CD14-positive monocyte (primary cell): ENCODE data around the gene ACSM4. TPM values are rescaled to one million over a fixed set of nuclear protein-coding genes. Genes with fewer than 3 reads are reported as not detected.

ENCODE experiments used
- DNase-seq, 3 donors: peaks; one replicate each; pipeline ENCODE4 v3.0.0-alpha.2; 2011 to 2022
- H2AFZ ChIP-seq: 2 replicates; pipeline ENCODE4 v1.6.0; 2012; ENCODE audit warnings: mild to moderate bottlenecking, low read depth, low read length, inconsistent platforms; ENCODE audit not compliant: insufficient read depth, poor library complexity, severe bottlenecking
- H3K27ac ChIP-seq, 2 donors: 1 replicate in 1 of 2; 2 replicates in 1 of 2; pipeline ENCODE4 v1.5.1; 2012 to 2013; ENCODE audit warnings: low read length in 2 of 2, control low read depth in 1 of 2, inconsistent platforms in 1 of 2, low read depth in 1 of 2, mild to moderate bottlenecking in 1 of 2
- H3K27me3 ChIP-seq, 2 donors: one replicate each; pipeline versions ENCODE4 v1.6.0 to v1.6.1; 2011 to 2013; ENCODE audit warnings: low read length in 2 of 2; ENCODE audit not compliant: control insufficient read depth in 2 of 2, insufficient read depth in 2 of 2
- H3K36me3 ChIP-seq, 2 donors: replicated peaks in 1 of 2; 1 replicate in 1 of 2; 2 replicates in 1 of 2; pipeline versions ENCODE4 v1.5.1 to v1.6.1; 2012 to 2013; ENCODE audit warnings: low read length in 2 of 2, control low read depth in 1 of 2, inconsistent platforms in 1 of 2, mild to moderate bottlenecking in 1 of 2; ENCODE audit not compliant: insufficient read depth in 2 of 2, control insufficient read depth in 1 of 2
- H3K4me1 ChIP-seq, 2 donors: 1 replicate in 1 of 2; 2 replicates in 1 of 2; pipeline versions ENCODE4 v1.5.1 to v1.6.1; 2012 to 2013; ENCODE audit warnings: low read length in 2 of 2, control low read depth in 1 of 2, inconsistent platforms in 1 of 2, mild to moderate bottlenecking in 1 of 2, moderate library complexity in 1 of 2; ENCODE audit not compliant: insufficient read depth in 2 of 2, control insufficient read depth in 1 of 2
- H3K4me2 ChIP-seq: replicated peaks from 2 replicates; pipeline ENCODE3; 2012; ENCODE audit warnings: low read length, moderate library complexity, mild to moderate bottlenecking; ENCODE audit not compliant: poor library complexity, severe bottlenecking; ENCODE audit errors: extremely low read depth
- H3K4me3 ChIP-seq, 3 experiments: fragments of 200-600 bp in 1 of 3; sonication (generic) in 1 of 3; replicated peaks in 1 of 3; 1 replicate in 2 of 3; 2 replicates in 1 of 3; pipeline ENCODE4 v1.5.1; 2011 to 2013; ENCODE audit warnings: low read length in 3 of 3, mild to moderate bottlenecking in 3 of 3, control low read depth in 2 of 3, low read depth in 2 of 3, inconsistent platforms in 1 of 3, moderate library complexity in 1 of 3
- H3K79me2 ChIP-seq: 2 replicates; pipeline ENCODE4 v1.6.0; 2012; ENCODE audit warnings: mild to moderate bottlenecking, control low read depth, inconsistent platforms, low read length, moderate library complexity; ENCODE audit not compliant: insufficient read depth
- H3K9ac ChIP-seq: 2 replicates; pipeline ENCODE4 v1.6.0; 2017; ENCODE audit warnings: low read length, mild to moderate bottlenecking; ENCODE audit not compliant: insufficient read depth, poor library complexity, severe bottlenecking
- H3K9me3 ChIP-seq, 2 donors: replicated peaks in 1 of 2; 1 replicate in 1 of 2; 2 replicates in 1 of 2; pipeline versions ENCODE4 v1.5.1 to v1.6.1; 2012 to 2013; ENCODE audit warnings: low read length in 2 of 2, control low read depth in 1 of 2; ENCODE audit not compliant: control insufficient read depth in 1 of 2, insufficient read depth in 1 of 2
- H4K20me1 ChIP-seq: 2 replicates; pipeline ENCODE4 v1.6.0; 2012; ENCODE audit warnings: mild to moderate bottlenecking, low read length, control low read depth, moderate library complexity; ENCODE audit not compliant: insufficient read depth
- H3K27ac Mint-ChIP-seq, 7 donors: one replicate each; pipeline ENCODE4 v1.8.0; 2020; ENCODE audit warnings: mild to moderate bottlenecking in 7 of 7, mixed read lengths in 7 of 7, moderate library complexity in 6 of 7, inconsistent platforms in 2 of 7
- H3K27me3 Mint-ChIP-seq, 3 donors: one replicate each; pipeline ENCODE4 v1.8.0; 2021 to 2022; ENCODE audit warnings: low read depth in 3 of 3, mild to moderate bottlenecking in 3 of 3, mixed read lengths in 3 of 3, moderate library complexity in 3 of 3, inconsistent platforms in 1 of 3
- H3K36me3 Mint-ChIP-seq, 2 donors: one replicate each; pipeline ENCODE4 v1.8.0; 2020; ENCODE audit warnings: mixed read lengths in 2 of 2, inconsistent platforms in 1 of 2, mild to moderate bottlenecking in 1 of 2
- H3K4me1 Mint-ChIP-seq: one replicate; pipeline ENCODE4 v1.8.0; 2020; ENCODE audit warnings: mild to moderate bottlenecking, mixed read lengths
- H3K4me3 Mint-ChIP-seq, 2 donors: one replicate each; pipeline ENCODE4 v1.8.0; 2020; ENCODE audit warnings: mild to moderate bottlenecking in 2 of 2, mixed read lengths in 2 of 2, moderate library complexity in 1 of 2
- H3K9me3 Mint-ChIP-seq, 7 donors: one replicate each; pipeline ENCODE4 v1.8.0; 2020 to 2022; ENCODE audit warnings: mixed read lengths in 7 of 7, mild to moderate bottlenecking in 6 of 7, moderate library complexity in 6 of 7, inconsistent platforms in 2 of 7
- CTCF ChIP-seq: fragments of 200-600 bp; IDR thresholded peaks from one replicate; pipeline ENCODE4 v1.8.0; 2022; ENCODE audit warnings: antibody characterized with exemption, mild to moderate bottlenecking
- WGBS: methylation state at CpG from one replicate; pipeline ENCODE4 v1.1.5; 2013; ENCODE audit warnings: missing lambda C conversion rate; ENCODE audit not compliant: insufficient coverage; 5-methylcytosine and 5-hydroxymethylcytosine counted together
- intact Hi-C, 2 donors: fragments of 100-400 bp; cut with micrococcal nuclease; formaldehyde crosslinking; loops; one replicate each; pipeline versions ENCODE4 v1.15.0 to v1.15.1; 2023
- polyA plus RNA-seq, 3 donors: library from polyadenylated mRNA; depleted of rRNA in 1 of 3; unstranded in 2 of 3; stranded (reverse) in 1 of 3; fragments of 300-500 nt in 2 of 3; fragments of >200 nt in 1 of 3; fragmentation: Illumina TruSeq in 2 of 3; gene quantifications; 1 replicate in 2 of 3; 2 replicates in 1 of 3; pipeline ENCODE4 v1.2.3, GENCODE V29; 2012 to 2021

Gene ACSM4
- polyA plus RNA-seq, 3 donors = not detected

- Histone ChIP-seq H3K9ac (no peak overlapping the region), H3K27me3 (no peaks in the 10 kb centered on the region), H3K9me3 (no peaks in the 10 kb centered on the region), H3K4me2 (no peak overlapping the region), H3K4me1 (peaks cover 3 to 5% of the 10 kb centered on the region in 2 donors), H2AFZ (no peak overlapping the region), H3K4me3 (no peak overlapping the region), H3K36me3 (no peaks in the 10 kb centered on the region), H3K79me2 (no peaks in the 10 kb centered on the region), H3K27ac (no peak overlapping the region), H4K20me1 (no peaks in the 10 kb centered on the region)
- intact Hi-C loops = no loop called here
- Mint-ChIP-seq H3K9me3 (peaks cover 0 to 14% (median 7%) of the 10 kb centered on the region in 7 donors), H3K4me1 (peaks cover 6% of the 10 kb centered on the region), H3K27ac (no peak overlapping the region), H3K4me3 (no peak overlapping the region), H3K27me3 (peaks cover 0 to 4% (median 0%) of the 10 kb centered on the region in 3 donors), H3K36me3 (no peaks in the 10 kb centered on the region)
- DNase-seq = no peak
- TF ChIP-seq CTCF = no peak
- no CpG with 5 or more reads among the region's 1 CpG for WGBS
These were observed 35.8 kb downstream of the ACSM4 start for GRCh38 chr12:7339675-7340074.

GRCh38 chr12:7344833-7345606, 41.1 kb downstream of the ACSM4 start:
- no peak overlapping the region for H2AFZ ChIP-seq
- no peak overlapping the region for H3K4me2 ChIP-seq
- peak; percentile 25 to 52 (median 40) for DNase-seq
- no peaks in the 10 kb centered on the region for H3K79me2 ChIP-seq
- H3K27me3 Mint-ChIP-seq = peaks cover 0 to 4% (median 0%) of the 10 kb centered on the region in 3 donors
- no peaks in the 10 kb centered on the region for H3K36me3 ChIP-seq
- H3K27ac Mint-ChIP-seq = peak overlapping the region in 4 of 7 donors; percentile 40 to 75 (median 48)
- peaks cover 28% of the 10 kb centered on the region for H3K4me1 Mint-ChIP-seq
- no peaks in the 10 kb centered on the region for H4K20me1 ChIP-seq
- peak overlapping the region in 1 of 2 donors; percentile 53 for H3K27ac ChIP-seq
- no peak overlapping the region for H3K4me3 ChIP-seq
- intact Hi-C loops = no loop called here
- peaks cover 22 to 23% of the 10 kb centered on the region in 2 donors for H3K4me1 ChIP-seq
- H3K4me3 Mint-ChIP-seq = no peak overlapping the region
- H3K9me3 ChIP-seq = no peaks in the 10 kb centered on the region
- no peak overlapping the region for H3K9ac ChIP-seq
- no peaks in the 10 kb centered on the region for H3K36me3 Mint-ChIP-seq
- H3K27me3 ChIP-seq = no peaks in the 10 kb centered on the region
- no peak for TF ChIP-seq CTCF
- peaks cover 0 to 10% (median 0%) of the 10 kb centered on the region in 7 donors for H3K9me3 Mint-ChIP-seq
